PFSK-1 (cell line): ENCODE data around the gene KLF11.

Experiments used
- FOXP2 ChIP-seq: optimal IDR thresholded peaks from 2 replicates; pipeline ENCODE3; 2011; ENCODE audit warnings: borderline replicate concordance, control low read depth, inconsistent platforms; ENCODE audit not compliant: insufficient read depth; ENCODE audit errors: extremely low read length, extremely low read depth
- POLR2AphosphoS5 ChIP-seq: IDR thresholded peaks from 2 replicates; pipeline ENCODE4 v1.6.1; 2012; ENCODE audit warnings: low read depth, mild to moderate bottlenecking, control low read depth, low read length, moderate library complexity
- TAF1 ChIP-seq: IDR thresholded peaks from 2 replicates; pipeline ENCODE4 v1.6.1; 2012; ENCODE audit warnings: low read length, control low read depth, borderline replicate concordance; ENCODE audit not compliant: insufficient read depth

- TF ChIP-seq POLR2AphosphoS5 (no peak), TAF1 (no peak), FOXP2 (no peak)
Measured at GRCh38 chr2:10009271-10009810, 34.0 kb upstream of the KLF11 start.
